ENCODE results near the gene IGFBP3. TPM values are rescaled to one million over a fixed set of nuclear protein-coding genes. Genes with fewer than 3 reads are reported as not detected.

IGFBP3 gene
- polyA plus RNA-seq, 1 donor from 2014 or later: 1.6 TPM

DNA sequence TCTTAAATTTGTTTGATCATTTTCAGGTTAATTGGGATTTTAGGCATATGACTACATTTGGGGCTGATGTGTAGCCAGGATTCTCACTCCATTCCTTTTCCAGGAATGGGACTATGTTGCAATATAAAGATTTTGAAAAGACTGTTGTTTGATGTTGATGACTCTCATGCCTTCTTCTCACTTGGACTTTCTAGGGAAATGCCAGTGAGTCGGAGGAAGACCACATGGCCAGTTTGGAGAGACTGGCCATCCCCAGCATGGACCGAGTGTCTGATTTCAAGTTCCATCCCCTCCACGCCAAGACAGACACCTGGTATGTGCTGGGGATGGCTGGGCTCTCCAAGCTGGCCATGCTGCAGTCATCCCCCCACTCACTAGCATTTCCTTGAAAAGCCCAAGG lies 5.5 kb downstream of the IGFBP3 start:
- H3K9me3 ChIP-seq (ENCODE audit: low read length): no peaks in the 10 kb centered on the region
- no peaks in the 10 kb centered on the region for H3K9me2 ChIP-seq (ENCODE audit: insufficient read depth, low read length)
- no peak overlapping the region for H3K9ac ChIP-seq (ENCODE audit: low read length)
- TF ChIP-seq MXI1 (conservative IDR thresholded peaks at IDR 0.05; ENCODE audit: poor library complexity, severe bottlenecking) (no peak), SMC3 (conservative IDR thresholded peaks at IDR 0.05; ENCODE audit: poor library complexity) (no peak), REST (IDR thresholded peaks at IDR 0.05; ENCODE audit: borderline replicate concordance) (no peak), TAF1 (IDR thresholded peaks at IDR 0.05; ENCODE audit: low read depth) (no peak), EZH2 (IDR thresholded peaks at IDR 0.05; ENCODE audit: borderline replicate concordance, insufficient read depth, low read length, poor library complexity, severe bottlenecking) (no peak), POLR2AphosphoS5 (IDR thresholded peaks at IDR 0.05) (no peak), EP300 (conservative IDR thresholded peaks at IDR 0.05; ENCODE audit: poor library complexity, severe bottlenecking) (no peak), RAD21 (conservative IDR thresholded peaks at IDR 0.05) (no peak), CTCF (IDR thresholded peaks at IDR 0.05; ENCODE audit: poor library complexity, severe bottlenecking) (no peak)
- H3F3A ChIP-seq (ENCODE audit: insufficient read depth, low read length, poor library complexity, severe bottlenecking): no peaks in the 10 kb centered on the region
- no peak overlapping the region for H3K4me2 ChIP-seq (ENCODE audit: low read length)
- H2AFZ ChIP-seq (ENCODE audit: low read depth, low read length): no peak overlapping the region
- no peak overlapping the region for H3K4me3 ChIP-seq (ENCODE audit: low read length)
- H3K36me3 ChIP-seq (ENCODE audit: insufficient read depth, low read length): no peaks in the 10 kb centered on the region
- H3K79me2 ChIP-seq (replicated peaks; ENCODE audit: insufficient read depth, low read length): no peaks in the 10 kb centered on the region
- no peaks in the 10 kb centered on the region for H4K20me1 ChIP-seq (ENCODE audit: insufficient read depth)
- peaks cover 22% of the 10 kb centered on the region for H3K27me3 ChIP-seq (ENCODE audit: insufficient read depth, low read depth, low read length)
- no peak overlapping the region for H3K27ac ChIP-seq (ENCODE audit: low read length)

GRCh38 chr7:45914911-45915310 lies 6.2 kb downstream of the IGFBP3 start:
- Histone ChIP-seq H3K4me3 (ENCODE audit: low read length) (no peak overlapping the region), H3K9ac (ENCODE audit: low read length) (no peak overlapping the region), H2AFZ (ENCODE audit: low read depth, low read length) (no peak overlapping the region), H3K36me3 (ENCODE audit: insufficient read depth, low read length) (no peaks in the 10 kb centered on the region), H3K27me3 (ENCODE audit: insufficient read depth, low read depth, low read length) (peaks cover 16% of the 10 kb centered on the region), H4K20me1 (ENCODE audit: insufficient read depth) (no peaks in the 10 kb centered on the region), H3K4me2 (ENCODE audit: low read length) (no peak overlapping the region), H3K9me2 (ENCODE audit: insufficient read depth, low read length) (no peaks in the 10 kb centered on the region), H3K9me3 (ENCODE audit: low read length) (no peaks in the 10 kb centered on the region), H3K79me2 (replicated peaks; ENCODE audit: insufficient read depth, low read length) (no peaks in the 10 kb centered on the region), H3K27ac (ENCODE audit: low read length) (no peak overlapping the region), H3F3A (ENCODE audit: insufficient read depth, low read length, poor library complexity, severe bottlenecking) (no peaks in the 10 kb centered on the region)
- TF ChIP-seq EP300 (conservative IDR thresholded peaks at IDR 0.05; ENCODE audit: poor library complexity, severe bottlenecking): no peak
- TF ChIP-seq CTCF (IDR thresholded peaks at IDR 0.05; ENCODE audit: poor library complexity, severe bottlenecking): no peak
- TF ChIP-seq RAD21 (conservative IDR thresholded peaks at IDR 0.05): no peak
- no peak for TF ChIP-seq EZH2 (IDR thresholded peaks at IDR 0.05; ENCODE audit: borderline replicate concordance, insufficient read depth, low read length, poor library complexity, severe bottlenecking)
- no peak for TF ChIP-seq POLR2AphosphoS5 (IDR thresholded peaks at IDR 0.05)
- TF ChIP-seq TAF1 (IDR thresholded peaks at IDR 0.05; ENCODE audit: low read depth): no peak
- TF ChIP-seq REST (IDR thresholded peaks at IDR 0.05; ENCODE audit: borderline replicate concordance): no peak
- TF ChIP-seq SMC3 (conservative IDR thresholded peaks at IDR 0.05; ENCODE audit: poor library complexity): no peak
- TF ChIP-seq MXI1 (conservative IDR thresholded peaks at IDR 0.05; ENCODE audit: poor library complexity, severe bottlenecking): no peak
